ENCODE data around the gene SLC25A21.

The SLC25A21 gene

DNA sequence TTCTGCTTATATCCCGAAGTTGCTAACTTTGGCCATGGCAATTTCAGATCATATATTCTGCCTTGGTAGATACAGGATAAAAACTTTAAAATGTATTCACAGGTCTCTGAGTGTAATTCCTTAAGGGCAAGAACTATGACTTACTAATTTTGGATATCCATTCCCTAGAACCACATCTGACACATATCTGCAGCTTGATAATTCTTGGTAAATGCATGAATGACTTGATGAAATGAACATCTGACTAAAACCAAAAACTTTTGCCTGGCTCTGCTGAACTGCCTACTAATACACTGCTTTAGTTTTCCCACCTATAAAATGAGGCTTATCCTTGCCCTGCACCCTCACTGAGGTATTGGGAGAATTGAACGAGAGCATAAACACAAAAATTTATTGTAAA, 32.2 kb downstream of the SLC25A21 start:
- Mint-ChIP-seq H3K4me3 (no peak overlapping the region), H3K4me1 (ENCODE audit: low read depth) (no peaks in the 10 kb centered on the region), H3K27ac (no peak overlapping the region), H3K36me3 (ENCODE audit: low read depth) (no peaks in the 10 kb centered on the region), H3K9me3 (no peaks in the 10 kb centered on the region), H3K27me3 (no peaks in the 10 kb centered on the region)

DNA sequence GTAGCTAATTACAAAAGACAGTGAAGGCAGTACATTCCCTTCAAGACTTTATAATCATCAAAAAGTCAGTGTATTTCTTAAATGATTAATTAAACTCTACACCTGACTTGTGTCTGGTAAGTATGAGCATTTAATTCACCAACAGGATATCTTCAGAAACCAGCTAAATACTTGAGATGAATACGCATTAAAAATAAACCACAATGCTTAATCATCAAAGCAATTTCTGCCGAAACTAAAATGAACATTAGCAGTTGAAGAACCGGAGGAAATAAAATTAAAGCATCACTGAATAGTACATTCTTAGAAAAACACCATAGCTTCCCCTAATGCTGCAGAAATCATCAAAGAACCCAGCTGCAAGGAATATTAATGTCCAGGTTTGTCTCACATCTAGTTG, 32.7 kb downstream of the SLC25A21 start:
- no peak overlapping the region for H3K4me3 Mint-ChIP-seq

DNA sequence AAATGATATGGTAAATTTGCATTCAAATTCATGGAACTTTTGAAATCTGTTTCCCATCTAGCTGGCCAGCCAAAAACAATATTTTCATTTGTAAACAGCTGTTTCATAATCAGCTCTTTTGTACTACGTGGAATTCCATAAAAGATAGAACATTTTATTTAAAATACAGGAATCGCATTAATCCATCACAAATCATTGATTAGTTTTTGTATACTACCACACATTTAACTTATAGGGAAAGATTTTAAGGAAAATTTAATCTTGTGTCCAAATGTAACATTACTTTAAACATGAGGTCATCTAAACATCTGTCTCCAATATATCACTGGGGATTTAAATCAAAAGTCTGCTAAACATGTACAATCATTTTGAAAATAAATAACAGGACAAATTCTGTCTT, 33.5 kb downstream of the SLC25A21 start:
- Mint-ChIP-seq H3K27me3 (no peaks in the 10 kb centered on the region), H3K9me3 (no peaks in the 10 kb centered on the region), H3K4me1 (ENCODE audit: low read depth) (no peaks in the 10 kb centered on the region), H3K27ac (no peak overlapping the region), H3K36me3 (ENCODE audit: low read depth) (no peaks in the 10 kb centered on the region), H3K4me3 (no peak overlapping the region)

More for the DNA sequence above, 32.7 kb downstream of the SLC25A21 start:
- Mint-ChIP-seq H3K27me3 (no peaks in the 10 kb centered on the region), H3K9me3 (no peaks in the 10 kb centered on the region), H3K27ac (no peak overlapping the region), H3K4me1 (ENCODE audit: low read depth) (no peaks in the 10 kb centered on the region), H3K36me3 (ENCODE audit: low read depth) (no peaks in the 10 kb centered on the region)

DNA sequence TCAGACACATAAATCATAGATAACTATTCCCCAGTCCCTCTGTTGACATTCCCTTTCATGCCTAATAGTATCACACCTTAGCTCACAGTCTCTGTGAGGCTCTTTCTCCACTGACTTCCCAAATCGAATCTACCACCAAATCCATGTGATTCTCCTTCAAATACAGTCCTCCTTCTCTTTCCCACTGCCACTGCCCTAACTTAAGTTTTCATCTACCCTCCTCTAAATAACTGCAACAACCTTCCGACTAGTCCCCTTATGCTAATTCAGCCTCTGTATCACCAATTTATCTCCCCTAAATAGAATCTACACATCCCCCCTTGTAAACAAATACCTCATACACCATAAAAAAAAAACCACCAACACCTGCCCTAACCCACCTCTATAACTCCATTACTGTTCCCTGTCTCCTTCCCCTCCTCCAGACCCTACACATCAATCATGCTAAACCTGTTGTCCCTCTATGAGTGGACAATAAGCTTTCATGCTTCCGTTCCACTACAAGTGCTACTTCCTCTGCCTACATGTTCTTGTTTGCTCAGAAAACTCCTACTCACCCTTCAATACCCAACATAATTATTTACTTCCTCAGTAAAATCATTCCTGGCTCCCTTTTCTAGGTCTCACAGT, 39.0 kb downstream of the SLC25A21 start:
- H3K9me3 Mint-ChIP-seq: peaks cover 5% of the 10 kb centered on the region
- no peaks in the 10 kb centered on the region for H3K4me1 Mint-ChIP-seq (ENCODE audit: low read depth)
- H3K27ac Mint-ChIP-seq: no peak overlapping the region
- H3K27me3 Mint-ChIP-seq: no peaks in the 10 kb centered on the region
- H3K4me3 Mint-ChIP-seq: no peak overlapping the region
- no peaks in the 10 kb centered on the region for H3K36me3 Mint-ChIP-seq (ENCODE audit: low read depth)

DNA sequence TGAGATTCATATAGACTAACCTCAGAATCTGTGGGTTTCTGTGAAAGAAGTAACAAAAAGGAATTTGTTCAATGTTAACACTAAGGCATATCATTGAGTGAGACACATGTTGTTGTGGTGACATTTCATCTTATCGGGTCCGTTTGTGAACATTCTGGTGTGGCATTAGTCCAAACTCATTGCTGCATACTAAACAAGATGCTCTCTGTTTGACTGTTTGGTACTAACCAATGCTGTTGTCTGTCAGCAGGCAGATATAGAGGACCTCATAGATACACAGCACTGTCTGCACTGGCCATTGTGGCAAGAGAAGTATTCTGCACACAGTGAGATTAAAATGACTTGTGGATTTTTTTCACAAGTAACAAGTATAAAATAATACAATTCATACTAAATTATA, 41.2 kb downstream of the SLC25A21 start:
- Mint-ChIP-seq H3K9me3 (peaks cover 5% of the 10 kb centered on the region), H3K4me1 (ENCODE audit: low read depth) (no peaks in the 10 kb centered on the region), H3K4me3 (no peak overlapping the region), H3K27ac (no peak overlapping the region), H3K27me3 (no peaks in the 10 kb centered on the region), H3K36me3 (ENCODE audit: low read depth) (no peaks in the 10 kb centered on the region)

DNA sequence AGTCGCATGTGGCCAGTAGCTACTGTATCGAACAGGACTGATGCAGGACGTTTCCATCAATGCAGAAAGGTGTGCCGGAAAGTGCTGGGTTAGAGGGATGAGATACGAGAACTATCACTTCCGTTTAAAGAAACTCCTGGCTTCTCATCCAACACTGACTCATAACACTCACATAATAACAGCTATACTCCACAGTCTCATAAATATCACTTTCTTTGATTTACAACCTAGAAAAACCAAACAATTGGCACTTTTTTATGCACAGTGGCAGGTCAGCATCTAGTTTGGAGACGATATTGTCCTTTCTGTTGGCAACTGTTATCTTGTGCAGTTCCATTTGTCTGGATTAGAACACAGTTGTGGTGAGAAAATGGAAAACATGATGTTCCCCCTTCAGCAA, 43.4 kb downstream of the SLC25A21 start:
- no peak overlapping the region for H3K4me3 Mint-ChIP-seq
- H3K27ac Mint-ChIP-seq: no peak overlapping the region
- H3K4me1 Mint-ChIP-seq (ENCODE audit: low read depth): no peaks in the 10 kb centered on the region
- peaks cover 5% of the 10 kb centered on the region for H3K9me3 Mint-ChIP-seq
- H3K27me3 Mint-ChIP-seq: no peaks in the 10 kb centered on the region
- H3K36me3 Mint-ChIP-seq (ENCODE audit: low read depth): no peaks in the 10 kb centered on the region

DNA sequence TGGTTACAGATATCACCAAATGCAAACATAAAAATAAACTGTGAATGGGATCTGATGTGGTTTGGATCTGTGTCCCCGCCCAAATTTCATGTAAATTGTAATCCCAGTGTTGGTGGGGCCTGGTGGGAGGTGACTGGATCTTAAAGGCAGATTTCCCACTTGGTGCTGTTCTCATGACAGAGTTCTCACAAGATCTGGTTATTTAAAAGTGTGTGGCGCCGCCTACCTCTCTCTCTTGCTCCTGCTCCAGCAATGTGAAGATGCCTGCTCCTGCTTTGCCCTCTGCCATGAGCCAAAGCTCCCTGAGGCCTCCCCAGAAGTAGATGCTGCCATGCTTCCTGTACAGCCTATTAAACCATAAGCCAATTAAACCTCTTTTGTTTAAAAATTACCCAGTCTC, 47.8 kb downstream of the SLC25A21 start:
- H3K36me3 Mint-ChIP-seq (ENCODE audit: low read depth): no peaks in the 10 kb centered on the region
- H3K27ac Mint-ChIP-seq: no peak overlapping the region
- no peaks in the 10 kb centered on the region for H3K9me3 Mint-ChIP-seq

DNA sequence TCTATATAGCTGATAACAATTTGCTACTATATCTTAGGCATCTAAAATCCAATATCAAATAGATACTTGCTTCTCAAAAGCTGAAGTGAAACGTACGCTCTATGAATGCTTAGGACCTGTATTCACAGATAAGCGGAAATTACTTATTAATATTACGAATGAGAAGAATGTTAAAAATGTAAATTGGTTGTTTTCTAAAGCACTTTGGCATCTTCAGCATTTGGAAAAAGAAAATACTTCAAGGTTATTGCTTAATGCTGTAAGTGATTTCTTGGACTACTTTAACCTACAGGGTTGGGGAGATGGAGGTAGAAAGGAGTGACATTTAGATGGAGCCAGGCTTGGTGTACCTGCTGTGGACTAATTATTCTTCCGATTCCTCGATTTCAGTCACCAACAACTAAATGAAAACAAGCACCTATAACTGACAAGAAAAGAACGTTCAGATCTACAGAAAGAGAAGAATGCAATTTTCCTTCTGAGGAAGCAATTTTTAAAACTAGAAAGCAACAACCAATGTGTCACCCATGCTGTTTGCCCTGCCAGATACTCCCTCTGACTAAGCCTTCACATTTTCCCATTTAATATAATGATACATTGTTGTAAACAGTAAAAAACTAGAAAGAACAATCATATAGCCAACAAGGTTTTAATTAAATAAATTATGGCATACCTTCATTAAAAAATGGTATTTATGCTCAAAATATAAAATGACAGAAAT, 49.3 kb downstream of the SLC25A21 start:
- Mint-ChIP-seq H3K36me3 (ENCODE audit: low read depth) (no peaks in the 10 kb centered on the region), H3K9me3 (no peaks in the 10 kb centered on the region), H3K4me1 (ENCODE audit: low read depth) (no peaks in the 10 kb centered on the region), H3K4me3 (no peak overlapping the region), H3K27ac (no peak overlapping the region), H3K27me3 (no peaks in the 10 kb centered on the region)

More for the DNA sequence above, 47.8 kb downstream of the SLC25A21 start:
- H3K4me3 Mint-ChIP-seq: no peak overlapping the region
- no peaks in the 10 kb centered on the region for H3K27me3 Mint-ChIP-seq
- H3K4me1 Mint-ChIP-seq (ENCODE audit: low read depth): no peaks in the 10 kb centered on the region

DNA sequence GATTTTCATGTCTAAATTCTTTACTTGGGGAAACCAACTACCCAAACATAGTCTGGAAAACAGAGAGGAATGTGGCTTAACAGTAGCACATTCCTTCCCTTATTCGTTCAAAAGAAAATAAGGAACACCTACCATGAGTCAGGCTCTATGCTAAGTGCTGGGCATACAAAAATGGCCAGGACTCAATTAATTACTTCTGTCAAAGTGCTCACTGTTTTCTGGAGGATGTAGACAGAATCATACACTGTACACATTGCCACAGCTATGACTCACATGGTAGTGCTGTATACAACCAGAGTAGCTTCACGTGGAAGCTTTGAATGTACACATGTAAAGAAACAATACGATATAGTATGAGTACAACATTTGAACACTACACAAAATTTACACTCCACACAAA, 50.1 kb downstream of the SLC25A21 start:
- H3K27ac Mint-ChIP-seq: no peak overlapping the region

DNA sequence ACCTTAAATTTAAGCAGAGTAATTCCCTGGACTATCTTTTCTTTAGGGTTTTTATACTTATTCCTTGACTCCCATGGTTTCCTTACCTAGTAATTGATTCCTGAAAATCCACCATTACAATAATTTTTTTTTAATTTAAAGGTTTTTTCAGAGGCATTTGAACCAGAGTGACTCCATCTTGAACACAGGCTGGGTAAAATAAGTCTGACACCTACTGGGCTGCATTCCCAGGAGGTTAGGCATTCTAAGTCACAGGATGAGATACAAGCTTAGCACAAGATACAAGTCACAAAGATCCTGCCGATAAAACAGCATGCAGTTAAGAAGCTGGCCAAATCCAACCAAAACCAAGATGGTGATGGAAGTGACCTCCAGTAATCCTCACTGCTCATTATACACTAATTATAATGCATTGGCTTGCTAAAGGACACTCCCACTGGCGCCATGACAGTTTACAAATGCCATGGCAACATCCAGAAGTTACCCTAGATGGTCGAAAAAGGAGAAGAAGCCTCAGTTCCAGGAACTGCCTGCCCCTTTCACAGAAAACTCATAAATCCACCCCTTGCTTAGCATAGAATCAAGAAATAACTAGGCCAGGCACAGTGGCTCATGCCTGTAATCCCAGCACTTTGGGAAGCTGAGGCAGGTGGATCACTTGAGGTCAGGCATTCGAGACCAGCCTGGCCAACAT, 53.6 kb downstream of the SLC25A21 start:
- H3K4me3 Mint-ChIP-seq: no peak overlapping the region
- H3K36me3 Mint-ChIP-seq (ENCODE audit: low read depth): no peaks in the 10 kb centered on the region
- H3K4me1 Mint-ChIP-seq (ENCODE audit: low read depth): no peaks in the 10 kb centered on the region
- H3K9me3 Mint-ChIP-seq: peaks cover 4% of the 10 kb centered on the region
- no peaks in the 10 kb centered on the region for H3K27me3 Mint-ChIP-seq
- no peak overlapping the region for H3K27ac Mint-ChIP-seq

More for the DNA sequence above, 50.1 kb downstream of the SLC25A21 start:
- Mint-ChIP-seq H3K4me3 (no peak overlapping the region), H3K36me3 (ENCODE audit: low read depth) (no peaks in the 10 kb centered on the region), H3K27me3 (no peaks in the 10 kb centered on the region), H3K4me1 (ENCODE audit: low read depth) (no peaks in the 10 kb centered on the region), H3K9me3 (no peaks in the 10 kb centered on the region)

DNA sequence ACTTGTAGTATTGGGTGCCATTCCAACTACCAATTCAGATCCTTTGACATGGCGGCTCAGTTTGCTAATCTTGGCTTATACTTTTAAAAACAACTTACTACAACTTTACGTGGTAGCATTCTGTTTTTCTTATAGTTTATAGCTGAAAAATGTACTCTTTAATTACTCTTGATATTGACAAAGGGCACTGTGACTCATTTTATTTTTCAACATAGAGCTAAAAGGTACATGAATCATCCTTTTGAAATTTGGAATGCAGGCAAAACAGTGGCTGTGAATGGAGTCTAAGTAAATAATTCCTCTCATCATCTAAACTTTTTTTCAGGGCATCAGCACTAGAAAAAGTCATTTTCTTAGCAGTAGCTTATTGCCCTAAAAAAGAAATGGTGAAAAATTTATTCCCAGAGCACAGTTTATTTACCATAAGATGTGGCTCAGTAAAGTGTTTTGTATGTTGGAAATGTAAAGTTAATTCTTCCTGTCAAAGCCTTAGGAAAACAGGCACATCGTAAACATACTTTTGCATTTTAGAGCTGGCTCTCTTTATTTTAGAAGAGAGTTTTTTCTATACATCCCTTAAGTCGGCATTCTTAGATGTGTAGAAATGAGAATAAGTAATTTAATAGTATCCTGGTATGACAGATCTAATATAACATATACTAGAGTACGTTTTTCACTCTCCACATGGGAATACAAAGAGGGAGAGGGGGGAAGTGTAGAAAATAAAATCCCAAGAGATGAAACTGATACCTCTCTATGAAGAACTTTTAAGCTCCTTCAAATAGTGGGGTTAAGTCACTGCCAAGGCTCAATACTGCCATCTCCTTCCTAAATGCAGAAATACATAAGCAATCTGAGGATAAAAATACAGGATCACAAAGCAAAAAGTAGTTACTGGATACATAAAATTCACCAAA, 55.2 kb downstream of the SLC25A21 start:
- H3K27me3 Mint-ChIP-seq: no peaks in the 10 kb centered on the region
- H3K4me3 Mint-ChIP-seq: no peak overlapping the region
- H3K36me3 Mint-ChIP-seq (ENCODE audit: low read depth): no peaks in the 10 kb centered on the region
- H3K27ac Mint-ChIP-seq: no peak overlapping the region
- H3K4me1 Mint-ChIP-seq (ENCODE audit: low read depth): no peaks in the 10 kb centered on the region
- H3K9me3 Mint-ChIP-seq: peaks cover 4% of the 10 kb centered on the region

DNA sequence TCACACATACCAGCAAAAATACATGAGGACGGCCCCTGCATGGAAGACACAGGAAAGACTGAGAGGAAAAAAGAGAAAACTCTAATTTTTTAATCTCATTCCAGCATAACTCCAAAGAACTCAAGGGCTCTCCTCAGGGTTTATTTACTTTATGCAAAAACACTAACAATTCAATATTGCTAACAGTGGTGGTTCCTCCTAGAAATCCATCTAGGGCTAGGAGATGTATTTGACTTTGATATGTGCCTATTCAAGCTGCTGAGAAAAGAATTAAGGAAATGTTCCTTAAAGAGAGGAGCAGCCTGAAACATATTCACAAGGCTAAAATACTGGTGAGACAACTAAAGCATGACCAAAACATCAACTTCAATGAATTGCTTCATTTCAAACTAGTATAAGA, 57.0 kb downstream of the SLC25A21 start:
- Mint-ChIP-seq H3K4me3 (no peak overlapping the region), H3K9me3 (peaks cover 4% of the 10 kb centered on the region), H3K27ac (no peak overlapping the region), H3K36me3 (ENCODE audit: low read depth) (no peaks in the 10 kb centered on the region), H3K4me1 (ENCODE audit: low read depth) (no peaks in the 10 kb centered on the region), H3K27me3 (no peaks in the 10 kb centered on the region)

DNA sequence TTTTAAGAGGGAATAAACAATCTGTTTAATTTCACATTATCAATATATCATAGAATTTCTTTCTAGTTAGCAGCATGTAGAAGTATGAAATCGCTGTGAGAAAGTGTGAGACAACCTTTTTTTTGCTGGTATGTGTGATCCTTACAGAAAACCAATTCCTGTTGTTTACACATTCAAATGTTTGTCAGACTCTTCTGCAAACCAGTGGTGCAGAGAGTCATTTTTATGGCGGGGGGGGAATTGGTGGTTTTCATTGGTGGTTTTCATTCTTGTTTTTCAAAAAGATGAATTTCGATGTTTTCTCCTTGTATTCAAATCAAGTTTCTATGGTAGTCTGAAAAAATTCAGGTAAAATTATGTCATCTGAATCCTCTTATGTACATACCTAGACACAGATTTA, 57.8 kb downstream of the SLC25A21 start:
- no peak overlapping the region for H3K4me3 Mint-ChIP-seq
- H3K36me3 Mint-ChIP-seq (ENCODE audit: low read depth): no peaks in the 10 kb centered on the region
- H3K9me3 Mint-ChIP-seq: peaks cover 4% of the 10 kb centered on the region

DNA sequence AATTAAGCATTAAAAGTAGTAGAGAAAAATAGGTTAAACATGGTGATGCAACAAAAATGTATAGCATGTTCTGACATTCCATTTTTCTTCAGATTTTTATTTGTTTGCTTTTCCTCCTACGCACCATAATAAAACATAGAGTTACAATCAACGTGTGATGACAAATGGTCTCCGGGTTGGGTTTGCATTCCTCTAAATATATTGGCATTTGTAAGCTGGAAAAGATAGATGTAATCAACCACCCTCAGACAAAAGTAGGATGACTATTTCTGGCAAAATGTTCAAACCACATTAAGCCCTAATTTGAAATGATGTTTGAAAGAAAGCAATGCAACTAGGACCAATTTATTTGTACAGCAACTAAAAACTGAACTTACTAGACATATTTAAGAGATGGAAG, 58.4 kb downstream of the SLC25A21 start:
- no peak overlapping the region for H3K27ac Mint-ChIP-seq
- H3K36me3 Mint-ChIP-seq (ENCODE audit: low read depth): no peaks in the 10 kb centered on the region
- H3K4me1 Mint-ChIP-seq (ENCODE audit: low read depth): no peaks in the 10 kb centered on the region
- H3K9me3 Mint-ChIP-seq: peaks cover 4% of the 10 kb centered on the region
- H3K4me3 Mint-ChIP-seq: no peak overlapping the region
- no peaks in the 10 kb centered on the region for H3K27me3 Mint-ChIP-seq

More for the DNA sequence above, 57.8 kb downstream of the SLC25A21 start:
- Mint-ChIP-seq H3K4me1 (ENCODE audit: low read depth) (no peaks in the 10 kb centered on the region), H3K27me3 (no peaks in the 10 kb centered on the region), H3K27ac (no peak overlapping the region)

DNA sequence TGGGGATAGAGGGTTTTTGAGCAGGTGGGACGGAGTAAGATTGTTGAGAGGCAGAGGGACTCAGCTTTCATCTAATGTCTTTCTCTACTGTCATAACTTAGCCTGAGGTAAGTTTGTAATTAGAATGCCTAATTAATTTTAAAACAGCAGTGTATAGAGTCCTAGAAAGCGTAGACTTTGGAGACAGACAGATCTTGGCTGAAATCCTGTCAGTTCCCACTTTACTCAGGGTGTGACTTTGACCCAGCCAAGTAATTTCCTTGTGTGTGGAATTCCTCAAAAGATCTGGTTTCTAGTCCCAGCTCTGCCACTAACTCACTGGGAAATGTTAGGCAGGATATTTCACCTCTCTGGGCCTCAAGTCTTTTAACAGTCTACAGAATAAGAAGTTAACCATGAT, 74.3 kb downstream of the SLC25A21 start:
- H3K9me3 Mint-ChIP-seq: no peaks in the 10 kb centered on the region
- no peak overlapping the region for H3K4me3 Mint-ChIP-seq
- H3K4me1 Mint-ChIP-seq (ENCODE audit: low read depth): no peaks in the 10 kb centered on the region
- H3K27ac Mint-ChIP-seq: no peak overlapping the region
- H3K36me3 Mint-ChIP-seq (ENCODE audit: low read depth): no peaks in the 10 kb centered on the region
- no peaks in the 10 kb centered on the region for H3K27me3 Mint-ChIP-seq

All from stimulated activated naive CD8-positive, alpha-beta T cell treated with anti-CD3 and anti-CD28 coated beads, Interleukin-15, Interleukin-2, amounts not matched to agents 100 ng/mL and 50 ng/mL, for 24 hours (primary cell).